Lower leg skin (tissue), 4 donors: Measurements from ENCODE around the gene ANOS1. TPM values are rescaled to one million over a fixed set of nuclear protein-coding genes. Genes with fewer than 3 reads are reported as not detected.

Source experiments
- DNase-seq, 2 donors: peaks; one replicate each; pipeline ENCODE4 v3.0.0-alpha.2; 2019; ENCODE audit warnings: low spot score in 2 of 2
- H3K4me3 ChIP-seq: fragments of 200-600 bp; sonication (generic); 2 replicates; pipeline ENCODE4 v1.5.1; 2017; ENCODE audit warnings: mild to moderate bottlenecking, low read depth; ENCODE audit not compliant: poor library complexity, severe bottlenecking
- CTCF ChIP-seq, 3 donors: fragments of 450-650 bp; IDR thresholded peaks; one replicate each; pipeline ENCODE4 v1.5.1; 2016; ENCODE audit warnings: antibody characterized with exemption in 3 of 3, mild to moderate bottlenecking in 3 of 3, moderate library complexity in 2 of 3
- POLR2A ChIP-seq, 2 donors: fragments of 450-650 bp; IDR thresholded peaks; one replicate each; pipeline ENCODE4 v1.6.1; 2016 to 2017; ENCODE audit warnings: antibody characterized with exemption in 2 of 2, mild to moderate bottlenecking in 1 of 2, moderate library complexity in 1 of 2
- WGBS, 2 donors: methylation state at CpG; one replicate each; pipeline ENCODE4 v1.1.5; 2018; 5-methylcytosine and 5-hydroxymethylcytosine counted together
- intact Hi-C: fragments of 100-400 bp; cut with DNase I; formaldehyde crosslinking; loops from one replicate; pipeline ENCODE4 v1.15.0; 2023; ENCODE audit warnings: low total_unique reads
- total RNA-seq, 4 donors: library from RNA; depleted of rRNA; stranded (reverse); fragments of >200 nt; gene quantifications; one replicate each; pipeline ENCODE4 v1.1.0, GENCODE V29; 2016

Gene ANOS1
- total RNA-seq, 4 donors from 2014 or later: 2.7 to 7.5 (median 5.4) TPM

GRCh38 chrX:8711401-8711800 is 20.5 kb downstream of the ANOS1 start:
- TF ChIP-seq CTCF (IDR thresholded peaks at IDR 0.05): no peak
- no peak for TF ChIP-seq POLR2A (IDR thresholded peaks at IDR 0.05)
- no peak overlapping the region for H3K4me3 ChIP-seq
- no peak for DNase-seq
- intact Hi-C loops: no loop called here
- 69 to 79% methylated on average over 2 of the region's 2 CpGs for WGBS, 2 donors

- TF ChIP-seq POLR2A (IDR thresholded peaks at IDR 0.05) (no peak), CTCF (IDR thresholded peaks at IDR 0.05) (no peak)
- intact Hi-C loops: no loop called here
- no peak for DNase-seq
- WGBS, 2 donors: 74 to 87% methylated on average over 2 of the region's 2 CpGs
- H3K4me3 ChIP-seq: no peak overlapping the region
These were observed 27.8 kb downstream of the ANOS1 start for GRCh38 chrX:8704184-8704583.

GRCh38 chrX:8692871-8693270 is 39.1 kb downstream of the ANOS1 start:
- intact Hi-C loops: no loop called here
- H3K4me3 ChIP-seq: no peak overlapping the region
- TF ChIP-seq CTCF (IDR thresholded peaks at IDR 0.05) (no peak), POLR2A (IDR thresholded peaks at IDR 0.05) (no peak)
- WGBS, 2 donors: 92 to 100% methylated on average over 1 of the region's 1 CpG
- DNase-seq: no peak

GRCh38 chrX:8689473-8689872 is 42.5 kb downstream of the ANOS1 start:
- H3K4me3 ChIP-seq: no peak overlapping the region
- intact Hi-C loops: no loop called here
- TF ChIP-seq POLR2A (IDR thresholded peaks at IDR 0.05): no peak
- no peak for TF ChIP-seq CTCF (IDR thresholded peaks at IDR 0.05)
- WGBS, 2 donors: 81 to 90% methylated on average over 3 of the region's 3 CpGs
- no peak for DNase-seq

GRCh38 chrX:8688776-8689175 is 43.2 kb downstream of the ANOS1 start:
- intact Hi-C loops: no loop called here
- no peak overlapping the region for H3K4me3 ChIP-seq
- WGBS, 2 donors: 43 to 80% methylated on average over 3 of the region's 3 CpGs
- DNase-seq: no peak
- TF ChIP-seq POLR2A (IDR thresholded peaks at IDR 0.05) (no peak), CTCF (IDR thresholded peaks at IDR 0.05) (no peak)

- DNase-seq: no peak
- TF ChIP-seq CTCF (IDR thresholded peaks at IDR 0.05) (no peak), POLR2A (IDR thresholded peaks at IDR 0.05) (no peak)
- 66 to 74% methylated on average over 16 of the region's 16 CpGs for WGBS, 2 donors
- intact Hi-C loops: no loop called here
- no peak overlapping the region for H3K4me3 ChIP-seq
These were observed 47.6 kb downstream of the ANOS1 start for GRCh38 chrX:8684201-8684965.
